Spleen (tissue), 11 donors: ENCODE results near the gene DAPK2. TPM values are rescaled to one million over a fixed set of nuclear protein-coding genes. Genes with fewer than 3 reads are reported as not detected.

Source experiments
- DNase-seq: peaks from one replicate; pipeline ENCODE4 v3.0.0-alpha.2; 2020
- H3K27ac ChIP-seq, 8 donors: fragments of 200-600 bp; sonication (generic) in 7 of 8; 1 replicate in 4 of 8; 2 replicates in 4 of 8; pipeline versions ENCODE4 v1.5.0 to v1.8.0; 2016 to 2021; ENCODE audit warnings: inconsistent platforms in 4 of 8, mild to moderate bottlenecking in 4 of 8, moderate library complexity in 1 of 8
- H3K27me3 ChIP-seq, 7 donors: fragments of 200-600 bp; sonication (generic) in 6 of 7; replicated peaks in 1 of 7; 1 replicate in 4 of 7; 2 replicates in 3 of 7; pipeline versions ENCODE4 v1.5.0 to v1.8.0; 2016 to 2021; ENCODE audit warnings: inconsistent platforms in 3 of 7, mild to moderate bottlenecking in 1 of 7
- H3K36me3 ChIP-seq, 6 donors: fragments of 200-600 bp; sonication (generic) in 5 of 6; 1 replicate in 4 of 6; 2 replicates in 2 of 6; pipeline versions ENCODE4 v1.5.0 to v1.8.0; 2016 to 2021; ENCODE audit warnings: inconsistent platforms in 2 of 6
- H3K4me1 ChIP-seq, 6 donors: fragments of 200-600 bp; sonication (generic) in 5 of 6; 1 replicate in 3 of 6; 2 replicates in 3 of 6; pipeline versions ENCODE4 v1.5.0 to v1.8.0; 2016 to 2021; ENCODE audit warnings: inconsistent platforms in 3 of 6
- H3K4me3 ChIP-seq, 8 donors: fragments of 200-600 bp; sonication (generic) in 7 of 8; 1 replicate in 4 of 8; 2 replicates in 4 of 8; pipeline versions ENCODE4 v1.5.0 to v1.8.0; 2016 to 2021; ENCODE audit warnings: inconsistent platforms in 4 of 8, mild to moderate bottlenecking in 4 of 8, moderate library complexity in 2 of 8
- H3K9me3 ChIP-seq, 8 donors: fragments of 200-600 bp; sonication (generic) in 7 of 8; 1 replicate in 4 of 8; 2 replicates in 4 of 8; pipeline versions ENCODE4 v1.5.0 to v1.8.0; 2016 to 2021; ENCODE audit warnings: inconsistent platforms in 4 of 8
- CTCF ChIP-seq, 11 experiments: fragments of 200-600 bp in 7 of 11; fragments of 450-650 bp in 4 of 11; sonication (generic) in 4 of 11; IDR thresholded peaks in 8 of 11; conservative IDR thresholded peaks in 3 of 11; 1 replicate in 7 of 11; 2 replicates in 4 of 11; pipeline versions ENCODE4 v1.4.0 to v1.8.0; 2016 to 2021; ENCODE audit warnings: antibody characterized with exemption in 11 of 11, inconsistent platforms in 4 of 11, mild to moderate bottlenecking in 1 of 11
- POLR2A ChIP-seq, 3 donors: fragments of 450-650 bp; IDR thresholded peaks; one replicate each; pipeline ENCODE4 v1.5.1; 2017; ENCODE audit warnings: antibody characterized with exemption in 3 of 3, mild to moderate bottlenecking in 1 of 3
- POLR2AphosphoS5 ChIP-seq, 3 donors: sonication (generic); formaldehyde crosslinking; IDR thresholded peaks; one replicate each; pipeline ENCODE4 v1.5.1; 2017; ENCODE audit warnings: antibody characterized with exemption in 3 of 3
- WGBS, 5 donors: extraction: QIAGEN DNeasy Blood & Tissue Kit in 3 of 5; methylation state at CpG; one replicate each; pipeline versions ENCODE4 v1.1.5 to v1.1.7; 2013 to 2018; 5-methylcytosine and 5-hydroxymethylcytosine counted together
- intact Hi-C: fragments of 100-400 bp; cut with DNase I; formaldehyde crosslinking; loops from one replicate; pipeline ENCODE4 v1.15.0; 2023; ENCODE audit warnings: low total_unique reads
- polyA plus RNA-seq, 3 donors: library from polyadenylated mRNA; stranded (reverse); fragments of 200-250 nt; gene quantifications; one replicate each; pipeline ENCODE4 v1.2.1, GENCODE V29; 2013
- total RNA-seq, 7 donors: library from RNA; depleted of rRNA in 3 of 7; stranded (reverse); fragments of >200 nt in 3 of 7; fragmentation: NEBNext Ultra II Directional in 4 of 7; extraction: Animal tissue kit (Norgen Biotek cat#: 25700) in 4 of 7; gene quantifications; one replicate each; pipeline versions ENCODE4 v1.1.0 to v1.2.1, GENCODE V29; 2016 to 2021
- donor health status: healthy with polysubstance abuse.
- donor health status: DM: no; HTN: no; CAD: no; lungs with moderate emphysema.
- donor health status: DM: no; HTN: no; CAD: no.
- donor health status: Bipolar disorder and iron deficiency.
- donor health status: healthy.
- donor health status: DM: no; HTN: no; CAD: no.
- donor health status: DM: yes; HTN: yes; CAD: no.

Gene DAPK2
- total and polyA plus RNA-seq, 10 donors: 4.9 to 38.3 (median 15.5) TPM

- H3K27ac ChIP-seq: peak overlapping the region in 7 of 8 donors; percentile 40 to 90 (median 69)
- H3K4me1 ChIP-seq: peaks cover 24 to 86% (median 59%) of the 10 kb centered on the region in 6 donors
- no peaks in the 10 kb centered on the region for H3K36me3 ChIP-seq
- intact Hi-C loops: loop anchor here (10.0 kb wide), 1 partner anchor 211 kb away; the partner anchor contains the start of gene HERC1
- no peaks in the 10 kb centered on the region for H3K27me3 ChIP-seq
- peak; percentile 85 for DNase-seq
- peak overlapping the region; percentile 40 to 71 (median 55) for H3K4me3 ChIP-seq
- no peaks in the 10 kb centered on the region for H3K9me3 ChIP-seq
- 14 to 44% (median 21%) methylated on average over 12 to 76 of the region's 76 CpGs for WGBS, 5 donors
- TF ChIP-seq POLR2AphosphoS5 (IDR thresholded peaks at IDR 0.05): no peak
- TF ChIP-seq POLR2A (IDR thresholded peaks at IDR 0.05): no peak
Measured at GRCh38 chr15:64045774-64046420, 388 bp downstream of the DAPK2 start.

GRCh38 chr15:64045101-64045435, 1.2 kb downstream of the DAPK2 start:
- Histone ChIP-seq H3K9me3 (no peaks in the 10 kb centered on the region), H3K27ac (peak overlapping the region in 6 of 8 donors; percentile 14 to 90 (median 70)), H3K27me3 (no peaks in the 10 kb centered on the region), H3K4me3 (peak overlapping the region in 7 of 8 donors; percentile 40 to 71 (median 57)), H3K4me1 (peaks cover 22 to 78% (median 51%) of the 10 kb centered on the region in 6 donors), H3K36me3 (peaks cover 0 to under 1% (median 0%) of the 10 kb centered on the region in 6 donors)
- no peak for DNase-seq
- WGBS, 5 donors: 44 to 68% (median 59%) methylated on average over 3 to 5 of the region's 5 CpGs
- TF ChIP-seq POLR2AphosphoS5 (IDR thresholded peaks at IDR 0.05): no peak
- no peak for TF ChIP-seq POLR2A (IDR thresholded peaks at IDR 0.05)
- no peak for TF ChIP-seq CTCF (IDR thresholded peaks at IDR 0.05 in 8 of 11, conservative IDR thresholded peaks at IDR 0.05 in 3 of 11)
- intact Hi-C loops: loop anchor here (10.0 kb wide), 1 partner anchor 210 kb away; the partner anchor contains the start of gene HERC1

- Histone ChIP-seq H3K4me3 (peak overlapping the region in 5 of 8 donors; percentile 40 to 71 (median 57)), H3K9me3 (no peaks in the 10 kb centered on the region), H3K36me3 (peaks cover 0 to 7% (median 0%) of the 10 kb centered on the region in 6 donors), H3K27me3 (no peaks in the 10 kb centered on the region), H3K4me1 (peaks cover 22 to 75% (median 49%) of the 10 kb centered on the region in 6 donors), H3K27ac (peak overlapping the region in 6 of 8 donors; percentile 14 to 90 (median 70))
- WGBS, 5 donors: 38 to 48% (median 46%) methylated on average over 7 of the region's 7 CpGs
- intact Hi-C loops: loop anchor here (10.0 kb wide), 1 partner anchor 210 kb away; the partner anchor contains the start of gene HERC1
- no peak for DNase-seq
- TF ChIP-seq POLR2AphosphoS5 (IDR thresholded peaks at IDR 0.05) (no peak), CTCF (IDR thresholded peaks at IDR 0.05 in 8 of 11, conservative IDR thresholded peaks at IDR 0.05 in 3 of 11) (peak in 1 of 11 experiments; percentile 10), POLR2A (IDR thresholded peaks at IDR 0.05) (no peak)
Measured at GRCh38 chr15:64044300-64045100, 1.8 kb downstream of the DAPK2 start.

- no peaks in the 10 kb centered on the region for H3K27me3 ChIP-seq
- WGBS, 5 donors: 82 to 93% (median 87%) methylated on average over 4 of the region's 4 CpGs
- intact Hi-C loops: no loop called here
- H3K4me1 ChIP-seq: peaks cover 2 to 47% (median 5%) of the 10 kb centered on the region in 6 donors
- no peaks in the 10 kb centered on the region for H3K9me3 ChIP-seq
- no peak for TF ChIP-seq CTCF (IDR thresholded peaks at IDR 0.05 in 8 of 11, conservative IDR thresholded peaks at IDR 0.05 in 3 of 11)
- TF ChIP-seq POLR2A (IDR thresholded peaks at IDR 0.05): no peak
- TF ChIP-seq POLR2AphosphoS5 (IDR thresholded peaks at IDR 0.05): no peak
- H3K36me3 ChIP-seq: peaks cover 0 to 42% (median 4%) of the 10 kb centered on the region in 6 donors
- H3K27ac ChIP-seq: no peak overlapping the region
- no peak overlapping the region for H3K4me3 ChIP-seq
- DNase-seq: no peak
Measured at GRCh38 chr15:64038878-64039610, 7.2 kb downstream of the DAPK2 start.
